ENCODE data around the gene PAGR1.

PAGR1 gene

GRCh38 chr16:29811170-29811895 lies 4.6 kb upstream of the PAGR1 start:
- peak; percentile 99 for DNase-seq (ENCODE audit: low read depth)
- H3K4me3 ChIP-seq (replicated peaks; ENCODE audit: low read depth, low read length): peak overlapping the region; percentile 60
- no peak for TF ChIP-seq CTCF (IDR thresholded peaks at IDR 0.05; ENCODE audit: low read length, missing control alignments)

GRCh38 chr16:29811896-29812665 lies 3.9 kb upstream of the PAGR1 start, which contains the start of gene PRRT2:
Gene PRRT2, plus strand, starts transcription at chr16:29812193. Its CDS starts 862 bp downstream, at chr16:29813055.
- TF ChIP-seq CTCF (IDR thresholded peaks at IDR 0.05; ENCODE audit: low read length, missing control alignments): no peak
- DNase-seq (ENCODE audit: low read depth): peak; percentile 48
- H3K4me3 ChIP-seq (replicated peaks; ENCODE audit: low read depth, low read length): peak within 1 kb of the TSS; percentile 60

GRCh38 chr16:29812754-29813643 lies 3.0 kb upstream of the PAGR1 start:
- peak overlapping the region; percentile 60 for H3K4me3 ChIP-seq (replicated peaks; ENCODE audit: low read depth, low read length)
- DNase-seq (ENCODE audit: low read depth): no peak
- TF ChIP-seq CTCF (IDR thresholded peaks at IDR 0.05; ENCODE audit: low read length, missing control alignments): no peak

GRCh38 chr16:29813644-29814562 lies 2.0 kb upstream of the PAGR1 start:
- TF ChIP-seq CTCF (IDR thresholded peaks at IDR 0.05; ENCODE audit: low read length, missing control alignments): no peak
- DNase-seq (ENCODE audit: low read depth): no peak
- no peak overlapping the region for H3K4me3 ChIP-seq (replicated peaks; ENCODE audit: low read depth, low read length)

- TF ChIP-seq CTCF (IDR thresholded peaks at IDR 0.05; ENCODE audit: low read length, missing control alignments): no peak
- no peak for DNase-seq (ENCODE audit: low read depth)
- peak overlapping the region; percentile 81 for H3K4me3 ChIP-seq (replicated peaks; ENCODE audit: low read depth, low read length)
Measured at GRCh38 chr16:29814592-29814991, 1.4 kb upstream of the PAGR1 start.
